Measurements from ENCODE around the gene E2F3. TPM values are rescaled to one million over a fixed set of nuclear protein-coding genes. Genes with fewer than 3 reads are reported as not detected.

The E2F3 gene
- total RNA-seq, 1 experiment from 2014 or later, result 18.3 TPM

DNA sequence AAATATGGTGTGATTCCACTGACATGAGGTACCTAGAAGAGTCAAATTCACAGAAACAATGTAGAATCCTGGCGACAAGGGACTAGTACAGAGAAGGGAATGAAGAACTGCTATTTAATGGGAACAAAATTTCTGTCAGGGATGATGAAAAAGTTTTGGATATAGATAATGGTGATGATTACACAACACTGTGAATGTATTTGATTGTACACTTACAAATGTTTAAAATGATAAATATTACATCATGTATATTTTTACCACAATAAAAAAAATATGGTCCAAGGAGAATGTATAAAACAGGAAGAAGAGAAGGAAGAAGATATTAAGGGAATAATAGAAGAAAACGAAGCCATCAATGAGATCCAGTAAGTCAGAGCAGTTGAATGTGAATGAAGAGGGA, 8.4 kb upstream of the E2F3 start:
- DNase-seq (ENCODE audit: low read depth, low spot score), result no peak
- in situ Hi-C loops (cut with HindIII; ENCODE audit: low pct_unique_long_range_greater_than_20kb, low sequenced_read_pairs), result no loop called here

DNA sequence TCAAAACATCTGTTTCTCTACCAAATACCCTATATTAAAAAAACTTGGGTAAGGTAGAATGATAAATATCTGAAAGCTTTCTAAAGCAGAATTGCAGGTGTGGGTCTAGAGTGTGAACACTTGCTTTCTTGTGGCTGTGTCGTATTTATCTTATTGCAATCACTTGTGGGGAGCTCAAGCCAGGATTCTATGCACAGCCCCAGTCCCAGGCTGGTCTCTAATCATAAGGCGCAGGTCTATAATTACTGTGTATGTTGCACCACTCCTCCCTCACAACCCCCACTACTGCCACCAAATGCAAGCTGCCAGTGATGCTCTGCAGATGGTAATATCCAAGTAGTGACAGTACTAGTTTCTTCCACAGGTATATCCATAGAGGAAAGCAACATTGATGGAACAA, 2.2 kb upstream of the E2F3 start:
- DNase-seq (ENCODE audit: low read depth, low spot score), result no peak
- in situ Hi-C loops (cut with HindIII; ENCODE audit: low pct_unique_long_range_greater_than_20kb, low sequenced_read_pairs), result no loop called here

DNA sequence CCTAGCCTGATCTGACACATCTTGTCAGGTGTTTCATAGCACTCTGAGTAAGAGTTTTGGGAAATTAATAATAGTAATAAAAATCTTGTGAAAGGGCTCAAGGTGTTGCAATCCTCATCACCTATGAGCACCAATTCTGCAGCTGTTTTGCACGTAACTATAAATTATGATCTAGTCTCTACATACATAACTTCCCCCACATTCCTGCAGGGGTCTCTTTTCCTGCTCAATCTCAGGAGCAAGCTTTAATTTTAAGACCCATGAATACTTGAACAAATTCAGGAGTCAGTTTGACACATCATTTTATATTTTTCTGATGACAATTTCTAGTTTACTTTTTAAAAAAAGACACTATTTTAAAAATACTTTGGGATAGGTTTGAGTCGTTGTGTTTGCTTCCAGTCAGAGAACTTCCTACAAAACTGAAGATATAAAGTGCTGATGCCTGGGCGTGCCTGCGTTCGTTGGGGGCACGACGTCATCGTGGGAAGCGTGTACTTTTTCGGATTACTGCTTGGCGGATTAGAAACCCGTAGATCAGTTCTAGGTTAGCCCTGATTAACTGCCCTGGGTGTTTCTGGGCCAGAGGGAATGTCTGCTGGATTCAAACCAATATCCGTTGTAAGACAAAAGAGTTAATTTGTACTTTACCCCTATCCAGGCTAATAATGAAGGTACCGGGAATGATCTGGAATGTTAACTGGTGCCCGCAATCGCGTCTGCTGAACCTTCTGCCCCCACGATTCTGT, 1.0 kb upstream of the E2F3 start:
- peak; percentile 70 for DNase-seq (ENCODE audit: low read depth, low spot score)
- in situ Hi-C loops (cut with HindIII; ENCODE audit: low pct_unique_long_range_greater_than_20kb, low sequenced_read_pairs), result no loop called here

DNA sequence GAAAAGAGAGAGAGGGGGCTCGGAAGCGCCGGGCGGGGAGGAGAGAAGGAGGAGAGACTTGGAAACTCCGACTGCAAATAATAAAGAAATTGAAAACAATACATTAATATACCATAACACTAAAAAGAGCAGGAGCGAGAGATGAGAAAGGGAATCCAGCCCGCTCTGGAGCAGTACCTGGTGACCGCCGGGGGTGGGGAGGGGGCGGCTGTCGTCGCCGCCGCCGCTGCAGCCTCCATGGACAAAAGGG, 338 bp downstream of the E2F3 start:
- DNase-seq (ENCODE audit: low read depth, low spot score), result no peak
- in situ Hi-C loops (cut with HindIII; ENCODE audit: low pct_unique_long_range_greater_than_20kb, low sequenced_read_pairs), result no loop called here

DNA sequence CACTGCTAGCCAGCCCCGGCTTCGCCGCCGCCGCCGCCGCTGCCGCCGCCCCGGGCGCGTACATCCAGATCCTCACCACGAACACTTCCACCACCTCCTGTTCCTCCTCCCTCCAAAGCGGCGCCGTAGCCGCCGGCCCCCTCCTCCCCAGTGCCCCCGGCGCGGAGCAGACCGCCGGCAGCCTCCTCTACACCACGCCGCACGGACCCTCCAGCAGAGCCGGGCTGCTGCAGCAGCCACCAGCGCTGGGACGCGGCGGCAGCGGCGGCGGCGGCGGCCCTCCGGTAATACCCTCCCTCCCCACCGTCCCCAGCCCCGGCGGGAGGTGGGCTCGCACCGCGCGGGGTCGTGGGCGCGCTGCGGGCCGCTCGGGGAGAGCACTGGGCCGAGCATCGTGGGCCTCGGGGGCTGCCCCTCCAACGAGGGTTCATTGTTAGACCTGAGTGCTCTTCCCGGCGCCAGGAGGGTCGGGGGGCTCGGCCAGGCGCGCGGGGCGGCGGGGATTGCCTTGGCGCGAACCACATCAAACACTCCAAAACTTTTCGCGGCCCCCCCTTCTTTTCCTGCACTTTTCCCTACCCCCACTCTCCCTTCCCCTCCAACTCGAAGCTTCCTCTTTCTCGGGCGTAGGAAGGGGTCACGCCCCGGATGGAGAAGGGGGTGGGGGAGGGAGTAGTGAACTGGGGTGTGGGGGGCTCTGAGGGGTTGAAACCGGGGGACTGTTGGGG, 827 bp downstream of the E2F3 start:
- in situ Hi-C loops (cut with HindIII; ENCODE audit: low pct_unique_long_range_greater_than_20kb, low sequenced_read_pairs), result no loop called here

DNA sequence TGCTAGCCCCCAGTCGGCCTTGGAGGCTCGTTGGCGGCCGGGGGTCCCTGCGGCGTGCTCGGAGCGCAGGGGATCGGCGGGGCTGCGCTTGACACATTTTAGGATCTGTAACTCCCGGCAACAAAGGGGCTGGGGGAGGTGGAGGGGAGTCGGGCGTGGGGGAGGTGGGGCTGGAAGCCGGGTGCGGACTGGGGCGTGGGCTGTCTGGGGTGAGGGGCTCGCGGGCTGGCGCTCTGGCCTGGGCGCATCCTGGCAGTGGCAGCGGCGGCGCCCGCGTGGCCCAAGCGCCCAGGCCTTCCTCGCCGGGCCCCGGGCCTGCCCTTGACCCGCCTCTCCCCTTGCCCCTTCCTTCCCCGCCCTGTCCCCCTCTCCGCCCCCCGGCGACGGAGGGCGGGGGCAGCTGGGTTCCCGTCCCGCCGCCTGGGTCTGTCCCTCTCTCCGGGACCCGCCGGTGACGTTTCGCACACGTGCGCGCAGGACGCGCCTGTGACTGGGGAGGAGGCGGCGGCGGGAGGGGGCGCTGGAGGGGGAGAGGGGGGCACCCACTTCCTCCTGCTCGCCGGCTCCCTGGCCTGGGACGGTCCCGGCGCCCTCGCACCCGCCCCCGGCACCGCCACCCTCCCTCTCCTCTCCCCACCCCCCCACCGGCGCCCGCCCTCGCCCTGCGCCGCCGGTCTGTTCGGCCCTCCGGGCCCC, 1.5 kb downstream of the E2F3 start:
- peak; percentile 86 for DNase-seq (ENCODE audit: low read depth, low spot score)
- in situ Hi-C loops (cut with HindIII; ENCODE audit: low pct_unique_long_range_greater_than_20kb, low sequenced_read_pairs), result no loop called here

More for the DNA sequence above, 827 bp downstream of the E2F3 start:
- DNase-seq (ENCODE audit: low read depth, low spot score), result peak; percentile 67

DNA sequence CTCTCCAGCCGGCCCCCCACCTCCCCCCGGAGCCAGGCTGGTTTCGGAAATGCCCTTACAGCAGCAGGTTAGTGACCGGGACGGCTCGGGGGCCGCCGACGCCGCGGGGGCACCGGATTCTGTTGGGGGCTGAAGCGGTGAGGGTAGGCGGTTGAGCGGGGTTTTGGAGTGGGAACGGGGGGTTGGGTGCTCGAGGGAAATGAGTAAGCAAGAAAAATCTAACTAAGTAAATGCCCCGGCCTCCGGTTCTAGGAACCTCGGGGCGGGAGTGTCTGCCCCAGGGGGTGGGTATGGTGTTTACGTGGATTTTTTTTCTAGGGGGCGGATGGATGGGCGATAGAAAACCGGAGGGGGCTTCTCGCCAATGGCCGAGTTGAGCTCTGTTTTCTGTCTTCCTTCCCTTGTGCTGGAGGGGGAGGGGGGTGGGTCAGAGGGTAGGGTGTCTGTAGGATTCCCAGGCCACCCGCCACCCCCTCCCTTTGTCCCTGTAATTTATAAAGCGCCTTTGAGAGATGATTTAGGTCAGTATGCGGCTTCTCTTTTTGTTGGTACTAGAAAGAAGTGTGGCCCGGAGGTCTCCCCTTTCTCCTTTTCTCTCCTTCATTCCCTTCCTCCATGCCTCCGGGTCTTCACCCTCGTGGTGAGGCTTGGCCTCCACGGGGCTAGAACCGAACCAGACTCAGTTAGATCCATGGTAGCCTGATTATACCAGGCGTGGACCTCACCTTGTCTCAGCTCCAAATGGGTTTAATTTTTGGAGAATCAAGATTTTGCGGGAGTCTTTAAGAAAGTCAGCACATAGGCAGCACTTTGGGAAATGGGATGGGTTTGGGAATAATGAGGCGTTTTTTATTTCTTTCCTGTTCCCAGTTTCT, 2.3 kb downstream of the E2F3 start:
- in situ Hi-C loops (cut with HindIII; ENCODE audit: low pct_unique_long_range_greater_than_20kb, low sequenced_read_pairs), result no loop called here
- peak; percentile 73 for DNase-seq (ENCODE audit: low read depth, low spot score)

DNA sequence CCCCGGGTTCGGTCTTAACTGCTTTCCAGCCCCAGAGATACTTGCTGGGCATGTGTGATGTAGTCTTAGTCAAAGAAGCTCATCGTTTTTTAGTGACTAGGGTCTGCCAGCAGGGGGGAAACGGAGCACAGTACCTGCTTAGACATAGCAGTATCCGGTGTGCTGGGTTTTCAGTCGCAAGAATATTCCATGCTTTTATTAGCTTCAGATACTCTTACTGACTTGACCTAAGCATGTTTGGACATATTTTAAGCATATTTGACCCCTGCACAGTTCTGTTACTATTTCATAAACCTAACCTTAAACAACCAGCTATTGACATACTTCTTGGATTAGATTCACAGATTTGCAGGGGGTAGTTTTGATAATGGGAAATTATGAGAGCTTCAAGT, 3.0 kb downstream of the E2F3 start:
- in situ Hi-C loops (cut with HindIII; ENCODE audit: low pct_unique_long_range_greater_than_20kb, low sequenced_read_pairs), result no loop called here

DNA sequence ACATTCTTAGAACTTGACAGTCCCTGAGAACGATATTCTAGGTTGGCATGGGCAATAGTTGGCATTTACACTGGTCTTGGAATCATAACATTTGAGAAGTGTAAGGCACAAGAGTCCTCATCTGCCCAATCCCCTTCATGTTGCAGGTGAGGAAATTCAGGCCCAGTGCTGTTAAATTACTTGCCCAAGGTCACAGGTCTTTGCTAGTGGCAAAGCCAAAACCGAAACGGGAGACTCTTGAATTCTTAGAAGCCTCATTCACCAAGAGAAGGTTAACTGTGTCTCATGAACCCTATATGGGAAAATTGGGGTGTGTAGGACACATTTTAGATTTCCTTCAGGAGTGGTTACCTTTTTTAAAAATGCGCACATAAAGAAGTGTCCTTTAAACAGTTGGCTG, 7.2 kb downstream of the E2F3 start:
- DNase-seq (ENCODE audit: low read depth, low spot score), result no peak
- in situ Hi-C loops (cut with HindIII; ENCODE audit: low pct_unique_long_range_greater_than_20kb, low sequenced_read_pairs), result no loop called here

More for the DNA sequence above, 3.0 kb downstream of the E2F3 start:
- DNase-seq (ENCODE audit: low read depth, low spot score), result peak; percentile 88

DNA sequence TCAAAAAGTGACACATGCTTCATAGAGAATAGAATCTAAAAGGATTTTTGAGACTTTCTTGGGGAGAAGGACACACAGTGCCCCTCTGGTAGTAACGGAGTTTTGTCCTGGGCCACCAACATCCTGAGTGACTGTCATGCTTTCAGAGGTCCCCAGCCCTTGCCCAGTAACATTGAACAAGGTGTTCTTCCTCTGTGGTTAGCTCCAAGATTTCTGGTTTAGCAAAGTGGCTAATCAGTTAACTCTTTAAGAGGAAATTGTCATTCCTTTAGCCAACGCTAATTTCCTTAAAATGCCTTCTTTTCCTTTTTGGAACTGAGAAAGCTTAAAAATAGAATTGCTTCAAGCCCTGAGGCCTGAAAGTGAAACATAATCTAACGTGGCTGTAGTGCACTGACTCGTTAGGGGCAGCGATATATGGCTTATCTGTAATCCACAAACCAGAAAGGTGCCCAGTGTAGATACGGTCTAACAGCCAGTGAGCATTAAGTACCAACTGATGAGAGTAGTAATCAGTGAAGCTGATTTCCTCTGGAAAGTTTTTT, 7.8 kb downstream of the E2F3 start:
- no peak for DNase-seq (ENCODE audit: low read depth, low spot score)
- in situ Hi-C loops (cut with HindIII; ENCODE audit: low pct_unique_long_range_greater_than_20kb, low sequenced_read_pairs), result no loop called here

DNA sequence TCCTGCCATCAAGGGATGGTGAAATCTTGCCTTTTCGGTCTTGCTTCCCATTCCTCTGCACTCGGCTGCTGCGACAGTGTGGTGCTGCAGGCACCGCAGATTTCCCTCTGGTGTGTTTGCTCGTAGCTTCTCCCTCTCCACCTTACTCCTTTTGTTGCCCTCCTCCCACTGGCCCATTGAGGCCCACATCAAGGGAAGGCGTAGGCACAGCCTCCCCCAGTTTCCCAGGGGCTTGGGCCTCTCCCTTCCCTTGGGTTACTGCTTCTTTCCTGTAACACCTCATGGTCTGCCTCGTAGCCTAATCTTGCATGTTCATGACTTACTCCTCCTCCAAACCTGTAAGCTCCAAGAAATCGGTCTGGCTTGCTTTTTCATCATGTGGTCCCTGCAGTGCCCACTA, 9.9 kb downstream of the E2F3 start:
- in situ Hi-C loops (cut with HindIII; ENCODE audit: low pct_unique_long_range_greater_than_20kb, low sequenced_read_pairs), result no loop called here
- no peak for DNase-seq (ENCODE audit: low read depth, low spot score)

DNA sequence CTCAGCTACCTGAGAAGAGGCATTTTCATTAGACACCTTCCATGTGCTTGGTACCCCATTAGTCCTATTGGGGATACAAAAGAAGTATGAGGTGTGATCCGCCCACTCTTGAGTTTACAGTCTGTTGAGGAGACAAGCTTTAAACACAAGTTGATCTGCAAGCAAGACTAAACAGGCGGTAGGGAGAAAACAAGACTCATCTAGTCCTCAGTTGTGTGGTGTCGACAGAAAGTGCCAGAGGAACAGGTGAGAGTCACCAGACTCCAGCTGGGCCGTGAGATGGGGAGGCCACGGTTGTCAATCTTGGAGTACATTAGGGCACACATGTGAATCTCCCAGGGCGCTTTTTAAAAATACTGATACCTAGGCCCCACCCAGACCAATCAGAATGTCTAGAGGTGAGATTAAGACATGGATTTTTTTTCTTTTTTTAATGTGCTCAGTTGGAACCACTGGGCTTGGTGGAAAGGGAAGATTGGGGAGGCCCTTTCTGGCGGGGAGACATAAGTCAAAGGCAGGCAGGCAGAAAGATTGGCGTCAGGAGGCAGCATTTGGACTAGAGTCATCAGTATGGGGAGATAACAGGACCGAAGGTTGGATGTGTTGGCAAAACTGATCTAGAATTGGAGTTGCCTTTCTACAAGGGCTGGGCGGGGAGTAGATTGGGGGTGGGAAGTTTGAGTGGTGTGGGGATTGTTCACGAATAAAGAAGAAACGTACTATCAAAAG, 10.4 kb downstream of the E2F3 start:
- in situ Hi-C loops (cut with HindIII; ENCODE audit: low pct_unique_long_range_greater_than_20kb, low sequenced_read_pairs), result no loop called here

DNA sequence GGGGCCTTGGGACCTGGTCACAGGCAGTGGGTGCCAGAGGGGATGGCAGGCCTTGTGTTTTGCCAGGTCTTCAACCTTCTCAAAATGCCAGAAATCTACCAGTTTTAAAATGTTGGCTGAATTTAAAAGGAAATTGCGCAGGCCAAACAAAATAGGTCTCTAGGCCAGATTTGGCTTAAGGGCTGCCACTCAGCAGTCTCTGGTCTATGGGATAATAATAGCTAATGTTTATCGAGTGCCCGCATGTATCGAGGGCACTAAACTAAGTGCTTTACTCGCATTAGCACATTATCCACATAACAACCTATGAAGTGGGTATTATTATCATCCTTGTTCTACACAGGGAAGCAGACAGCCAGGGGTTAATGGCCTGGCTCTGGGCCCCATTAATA, 11.0 kb downstream of the E2F3 start:
- in situ Hi-C loops (cut with HindIII; ENCODE audit: low pct_unique_long_range_greater_than_20kb, low sequenced_read_pairs), result no loop called here
- DNase-seq (ENCODE audit: low read depth, low spot score), result no peak

More for the DNA sequence above, 10.4 kb downstream of the E2F3 start:
- DNase-seq (ENCODE audit: low read depth, low spot score), result no peak

DNA sequence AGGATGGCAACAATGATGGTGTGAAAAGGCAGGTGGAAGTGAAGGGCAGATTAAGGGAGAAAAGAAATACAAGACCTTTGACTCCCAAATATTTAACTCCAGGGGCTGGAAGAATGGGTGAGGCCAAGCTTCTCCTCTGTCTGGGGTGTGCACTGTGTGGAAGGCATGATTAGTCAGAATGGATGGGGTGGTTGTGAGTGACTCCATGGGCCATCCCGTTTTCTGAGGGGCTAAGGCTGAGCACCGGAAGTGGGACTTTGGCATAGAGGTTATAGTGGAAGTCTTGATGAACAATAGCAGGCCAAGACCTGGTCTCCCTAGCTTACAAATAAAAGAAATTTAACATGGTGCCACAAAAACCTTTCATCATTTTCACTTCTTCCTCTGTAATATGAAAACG, 12.1 kb downstream of the E2F3 start:
- DNase-seq (ENCODE audit: low read depth, low spot score), result no peak
- in situ Hi-C loops (cut with HindIII; ENCODE audit: low pct_unique_long_range_greater_than_20kb, low sequenced_read_pairs), result no loop called here

DNA sequence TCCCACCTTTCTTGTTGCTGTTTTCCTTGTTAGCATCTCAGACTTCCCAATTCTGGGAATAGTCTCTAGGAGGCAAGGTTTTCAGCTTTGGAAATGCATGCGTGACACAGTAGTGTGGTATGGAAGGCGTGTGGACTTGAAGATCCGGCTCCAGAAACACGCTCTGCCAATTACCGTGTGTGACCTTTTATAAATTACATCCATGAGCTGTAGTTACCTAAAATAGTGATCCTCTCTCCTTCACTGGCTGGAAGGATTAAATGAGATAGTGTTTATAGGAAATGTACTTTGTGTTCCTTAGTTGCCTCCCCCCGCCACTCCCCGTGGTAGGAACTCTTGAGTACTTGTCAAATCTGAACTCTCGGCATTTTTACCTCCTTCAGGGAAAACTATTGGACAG, 13.0 kb downstream of the E2F3 start:
- DNase-seq (ENCODE audit: low read depth, low spot score), result no peak
- in situ Hi-C loops (cut with HindIII; ENCODE audit: low pct_unique_long_range_greater_than_20kb, low sequenced_read_pairs), result no loop called here

DNA sequence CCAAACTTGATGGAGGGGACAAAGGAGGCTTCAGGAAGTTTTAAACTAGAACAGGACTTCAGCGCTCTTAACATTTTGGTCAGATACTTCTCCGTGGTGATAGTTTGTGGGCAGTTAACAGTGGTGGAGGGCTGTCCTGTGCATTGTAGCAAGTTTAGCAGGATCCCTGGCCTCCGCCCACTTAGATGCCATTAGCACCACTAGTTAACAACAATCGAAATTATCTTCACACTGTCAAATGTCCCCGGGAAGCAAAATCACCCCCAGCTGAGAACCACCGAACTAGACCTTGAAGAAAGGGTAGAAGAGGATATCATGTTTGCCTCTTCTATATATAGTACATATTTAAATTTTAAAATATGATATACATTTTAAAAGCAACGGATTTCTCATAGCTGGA, 13.6 kb downstream of the E2F3 start:
- DNase-seq (ENCODE audit: low read depth, low spot score), result no peak
- in situ Hi-C loops (cut with HindIII; ENCODE audit: low pct_unique_long_range_greater_than_20kb, low sequenced_read_pairs), result no loop called here

DNA sequence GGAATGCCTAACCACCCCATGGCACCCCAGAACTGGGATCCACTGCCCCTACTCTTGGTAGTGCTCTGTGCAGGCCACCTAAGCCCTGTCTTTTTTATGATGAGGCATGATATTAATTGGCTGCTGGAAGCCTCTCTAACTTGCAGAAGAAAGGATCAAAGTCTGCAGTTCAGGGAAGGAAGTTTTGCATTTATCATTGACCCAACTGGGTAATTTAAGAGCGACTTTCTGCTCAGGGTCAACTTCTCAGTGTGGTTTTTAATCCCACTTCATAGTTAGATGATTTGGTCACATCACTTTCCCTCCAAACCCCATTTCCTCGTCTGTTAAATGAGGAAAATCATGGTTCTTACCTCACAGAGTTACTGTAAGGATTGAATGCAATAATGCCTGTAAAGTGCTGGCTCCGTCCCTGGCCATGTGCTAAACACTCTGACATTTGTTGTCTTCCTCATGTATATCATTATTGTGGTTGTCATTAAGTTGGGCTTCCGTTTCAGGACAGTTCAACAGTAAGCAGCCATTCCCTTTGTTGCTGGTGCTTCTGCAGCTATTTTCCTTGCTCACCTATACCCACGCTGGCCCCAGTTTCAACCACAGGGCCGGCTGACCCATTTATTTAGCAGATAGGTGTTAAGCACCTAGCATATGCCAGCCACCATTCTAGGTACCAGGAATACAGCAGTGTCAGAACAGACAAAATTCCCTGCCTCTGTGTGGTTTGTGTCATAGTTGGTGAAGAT, 14.2 kb downstream of the E2F3 start:
- in situ Hi-C loops (cut with HindIII; ENCODE audit: low pct_unique_long_range_greater_than_20kb, low sequenced_read_pairs), result no loop called here

More for the DNA sequence above, 14.2 kb downstream of the E2F3 start:
- no peak for DNase-seq (ENCODE audit: low read depth, low spot score)

Data from SK-MEL-5 (cell line).